ENCODE measurements around the gene CRACDL.

The CRACDL gene

DNA sequence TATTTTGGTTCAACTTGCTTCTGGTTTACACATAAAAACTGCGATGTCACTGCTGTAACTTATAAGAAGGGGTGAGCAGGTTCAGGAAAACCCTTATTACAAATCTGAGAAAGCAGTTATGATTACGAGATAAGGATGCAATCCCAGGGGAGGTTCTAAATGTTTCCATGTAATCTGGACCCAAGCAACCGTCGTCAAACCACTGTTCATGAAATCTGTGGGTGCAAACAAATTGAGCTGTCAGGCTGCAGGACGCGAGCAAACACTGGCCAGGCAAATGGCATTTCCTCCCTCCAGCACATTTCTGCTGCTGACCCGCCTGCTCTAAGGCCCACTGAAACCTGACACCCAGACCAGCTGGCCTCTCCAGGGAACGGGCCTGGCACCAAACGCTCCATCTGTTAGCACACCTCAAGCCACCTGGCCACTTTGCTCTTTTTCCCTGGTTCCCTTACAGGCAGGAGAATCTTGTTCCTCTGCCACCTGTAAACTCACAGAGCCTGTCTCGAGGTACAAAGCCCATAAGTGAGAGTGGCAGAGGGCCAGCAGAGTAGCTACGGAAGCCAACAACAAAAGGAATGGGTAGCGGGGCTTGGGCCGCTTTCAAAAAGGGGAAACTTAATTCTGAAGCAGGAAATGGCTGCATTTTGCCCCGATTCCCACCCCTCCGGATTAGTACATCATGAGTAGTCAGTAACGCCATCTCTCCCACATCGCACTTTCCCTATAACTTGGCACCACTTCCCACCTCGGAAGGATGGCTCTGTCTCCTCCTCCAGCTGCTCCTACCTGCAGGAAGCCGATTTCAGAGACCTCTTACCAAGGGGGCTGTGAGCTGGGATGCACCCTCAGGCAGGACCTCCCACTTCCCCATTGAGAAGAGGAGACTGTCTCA is 26.5 kb downstream of the CRACDL start:
- H3K9ac ChIP-seq (ENCODE audit: low read length) = no peak overlapping the region
- H3K36me3 ChIP-seq (ENCODE audit: low read length) = no peaks in the 10 kb centered on the region
- H3F3A ChIP-seq (ENCODE audit: insufficient read depth) = no peaks in the 10 kb centered on the region
- no peak overlapping the region for H3K27ac ChIP-seq (ENCODE audit: low read depth, low read length)
- H4K20me1 ChIP-seq (ENCODE audit: low read depth, low read length) = no peaks in the 10 kb centered on the region
- H3K4me3 ChIP-seq (ENCODE audit: insufficient read depth, low read length, poor library complexity, severe bottlenecking) = no peak overlapping the region
- no peaks in the 10 kb centered on the region for H3K9me2 ChIP-seq (replicated peaks; ENCODE audit: insufficient read depth, low read length)
- no peaks in the 10 kb centered on the region for H3K79me2 ChIP-seq (ENCODE audit: insufficient read depth, low read length)
- H2AFZ ChIP-seq (ENCODE audit: low read depth, low read length, severe bottlenecking) = no peak overlapping the region
- H3K4me2 ChIP-seq (ENCODE audit: low read depth, low read length, poor library complexity, severe bottlenecking) = no peak overlapping the region
- no peaks in the 10 kb centered on the region for H3K9me3 ChIP-seq (ENCODE audit: insufficient read depth, low read length)
- H3K27me3 ChIP-seq (ENCODE audit: low read length) = no peaks in the 10 kb centered on the region
- TF ChIP-seq EZH2phosphoT487 (conservative IDR thresholded peaks at IDR 0.05; ENCODE audit: low read length) = no peak
- TF ChIP-seq, protein P1, sequence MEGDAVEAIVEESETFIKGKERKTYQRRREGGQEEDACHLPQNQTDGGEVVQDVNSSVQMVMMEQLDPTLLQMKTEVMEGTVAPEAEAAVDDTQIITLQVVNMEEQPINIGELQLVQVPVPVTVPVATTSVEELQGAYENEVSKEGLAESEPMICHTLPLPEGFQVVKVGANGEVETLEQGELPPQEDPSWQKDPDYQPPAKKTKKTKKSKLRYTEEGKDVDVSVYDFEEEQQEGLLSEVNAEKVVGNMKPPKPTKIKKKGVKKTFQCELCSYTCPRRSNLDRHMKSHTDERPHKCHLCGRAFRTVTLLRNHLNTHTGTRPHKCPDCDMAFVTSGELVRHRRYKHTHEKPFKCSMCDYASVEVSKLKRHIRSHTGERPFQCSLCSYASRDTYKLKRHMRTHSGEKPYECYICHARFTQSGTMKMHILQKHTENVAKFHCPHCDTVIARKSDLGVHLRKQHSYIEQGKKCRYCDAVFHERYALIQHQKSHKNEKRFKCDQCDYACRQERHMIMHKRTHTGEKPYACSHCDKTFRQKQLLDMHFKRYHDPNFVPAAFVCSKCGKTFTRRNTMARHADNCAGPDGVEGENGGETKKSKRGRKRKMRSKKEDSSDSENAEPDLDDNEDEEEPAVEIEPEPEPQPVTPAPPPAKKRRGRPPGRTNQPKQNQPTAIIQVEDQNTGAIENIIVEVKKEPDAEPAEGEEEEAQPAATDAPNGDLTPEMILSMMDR (IDR thresholded peaks at IDR 0.05; ENCODE audit: insufficient read depth, low read length, poor library complexity, severe bottlenecking) = no peak

DNA sequence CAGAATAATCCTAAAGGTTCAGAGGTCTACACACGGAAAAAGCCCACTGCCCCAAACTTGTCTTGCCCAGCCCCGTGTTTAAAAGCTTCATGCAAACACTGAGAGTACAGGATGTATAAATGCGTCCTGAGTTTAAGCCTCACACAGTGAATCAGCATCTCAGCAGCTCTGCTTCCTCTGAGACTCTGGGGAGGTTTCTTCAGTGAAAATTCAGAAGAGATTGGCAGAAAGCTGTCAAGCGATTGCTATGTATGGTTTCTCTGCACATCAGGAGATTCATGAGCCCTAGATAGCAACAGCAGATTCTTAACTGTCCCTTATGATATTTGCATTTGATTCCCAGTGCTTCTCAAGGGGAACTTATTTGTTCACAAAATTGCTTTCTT is 27.1 kb downstream of the CRACDL start:
- Histone ChIP-seq H3K36me3 (ENCODE audit: low read length) (no peaks in the 10 kb centered on the region), H3K79me2 (ENCODE audit: insufficient read depth, low read length) (no peaks in the 10 kb centered on the region), H3K27me3 (ENCODE audit: low read length) (no peaks in the 10 kb centered on the region), H2AFZ (ENCODE audit: low read depth, low read length, severe bottlenecking) (no peak overlapping the region), H3K4me3 (ENCODE audit: insufficient read depth, low read length, poor library complexity, severe bottlenecking) (no peak overlapping the region), H3K27ac (ENCODE audit: low read depth, low read length) (no peak overlapping the region), H3K9ac (ENCODE audit: low read length) (no peak overlapping the region), H4K20me1 (ENCODE audit: low read depth, low read length) (no peaks in the 10 kb centered on the region), H3K9me3 (ENCODE audit: insufficient read depth, low read length) (no peaks in the 10 kb centered on the region), H3K4me2 (ENCODE audit: low read depth, low read length, poor library complexity, severe bottlenecking) (no peak overlapping the region), H3K9me2 (replicated peaks; ENCODE audit: insufficient read depth, low read length) (no peaks in the 10 kb centered on the region), H3F3A (ENCODE audit: insufficient read depth) (no peaks in the 10 kb centered on the region)
- TF ChIP-seq, protein P1 (IDR thresholded peaks at IDR 0.05; ENCODE audit: insufficient read depth, low read length, poor library complexity, severe bottlenecking) = no peak
- no peak for TF ChIP-seq EZH2phosphoT487 (conservative IDR thresholded peaks at IDR 0.05; ENCODE audit: low read length)

DNA sequence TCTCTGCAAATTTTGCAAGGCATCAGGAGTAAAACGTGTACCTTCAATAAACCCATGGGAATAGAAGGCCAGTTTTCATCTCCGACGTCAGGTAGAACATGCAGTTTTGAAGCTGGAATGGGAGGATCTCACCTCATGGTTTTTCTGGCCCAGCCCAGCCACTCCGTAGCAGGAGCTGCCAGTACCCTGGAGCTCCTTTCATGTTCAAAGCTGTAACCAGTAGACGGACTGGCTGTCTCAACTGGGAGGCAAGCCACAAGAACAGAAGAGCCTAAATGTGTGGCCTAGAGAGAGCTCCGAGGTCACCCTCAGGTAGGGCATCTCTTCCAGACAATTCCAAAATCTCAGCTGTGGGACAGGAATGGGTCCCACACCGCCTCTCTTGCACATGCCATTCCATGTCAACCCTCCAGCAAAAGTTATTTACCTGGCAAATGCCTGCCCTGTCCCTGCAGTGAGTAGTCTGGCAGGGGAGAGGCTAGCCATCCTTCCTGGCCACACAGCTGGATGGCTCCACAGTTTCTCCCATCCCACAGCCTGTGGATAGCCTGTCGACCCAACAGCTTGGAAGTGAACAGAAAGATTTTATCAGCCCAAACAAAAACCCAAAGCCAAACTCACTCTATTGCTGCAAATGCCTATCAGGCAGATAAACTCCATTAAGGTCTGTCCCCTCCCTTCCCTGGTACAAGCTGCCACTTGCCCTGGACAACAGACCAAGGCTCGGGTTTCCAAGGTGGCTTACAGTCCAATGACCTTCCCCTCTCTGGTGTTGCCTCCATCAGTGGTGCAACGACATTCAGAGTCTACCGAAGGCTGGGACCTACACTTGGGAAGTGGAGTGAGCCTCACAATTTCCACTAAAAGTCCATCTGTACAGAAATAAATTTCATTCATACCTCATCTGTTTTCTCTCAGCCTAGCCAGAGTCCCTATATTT is 27.8 kb downstream of the CRACDL start:
- TF ChIP-seq EZH2phosphoT487 (conservative IDR thresholded peaks at IDR 0.05; ENCODE audit: low read length) = no peak
- TF ChIP-seq, protein P1 (IDR thresholded peaks at IDR 0.05; ENCODE audit: insufficient read depth, low read length, poor library complexity, severe bottlenecking) = no peak
- Histone ChIP-seq H3K4me2 (ENCODE audit: low read depth, low read length, poor library complexity, severe bottlenecking) (no peak overlapping the region), H3K36me3 (ENCODE audit: low read length) (no peaks in the 10 kb centered on the region), H3K27me3 (ENCODE audit: low read length) (no peaks in the 10 kb centered on the region), H3K9me3 (ENCODE audit: insufficient read depth, low read length) (no peaks in the 10 kb centered on the region), H3K79me2 (ENCODE audit: insufficient read depth, low read length) (no peaks in the 10 kb centered on the region), H4K20me1 (ENCODE audit: low read depth, low read length) (no peaks in the 10 kb centered on the region), H3K4me3 (ENCODE audit: insufficient read depth, low read length, poor library complexity, severe bottlenecking) (no peak overlapping the region), H2AFZ (ENCODE audit: low read depth, low read length, severe bottlenecking) (no peak overlapping the region), H3F3A (ENCODE audit: insufficient read depth) (no peaks in the 10 kb centered on the region), H3K9me2 (replicated peaks; ENCODE audit: insufficient read depth, low read length) (no peaks in the 10 kb centered on the region), H3K9ac (ENCODE audit: low read length) (no peak overlapping the region), H3K27ac (ENCODE audit: low read depth, low read length) (no peak overlapping the region)
